ENCODE data around the gene SEMA5B. TPM values are rescaled to one million over a fixed set of nuclear protein-coding genes. Genes with fewer than 3 reads are reported as not detected.

Gene SEMA5B
- polyA plus RNA-seq, 1 donor (not counting 4 experiments of a cell fraction or from before 2014, with no cell fraction given): 0.04 TPM

- H3K27ac ChIP-seq (ENCODE audit: control insufficient read depth, insufficient read depth, low read length): no peak overlapping the region
- no peaks in the 10 kb centered on the region for H3K79me2 ChIP-seq (ENCODE audit: control insufficient read depth, insufficient read depth, low read length)
- TF ChIP-seq EZH2 (IDR thresholded peaks at IDR 0.05; ENCODE audit: low read length) (no peak), CTCF (optimal IDR thresholded peaks at IDR 0.05 in 1 of 3, IDR thresholded peaks at IDR 0.05 in 1 of 3, conservative IDR thresholded peaks at IDR 0.05 in 1 of 3; ENCODE audit: extremely low read depth in 1 of 3, insufficient read depth in 2 of 3, low read length in 3 of 3) (no peak)
- H3K9me1 ChIP-seq (ENCODE audit: control insufficient read depth, extremely low read depth, insufficient read depth, low read length): no peaks in the 10 kb centered on the region
- H4K20me1 ChIP-seq (ENCODE audit: control insufficient read depth, extremely low read depth, insufficient read depth, low read length): no peaks in the 10 kb centered on the region
- no peak overlapping the region for H3K4me3 ChIP-seq (ENCODE audit: control insufficient read depth in 2 of 3, extremely low read depth in 1 of 3, insufficient read depth in 2 of 3, low read depth in 1 of 3, low read length in 3 of 3)
- dilution Hi-C loops (cut with MboI; ENCODE audit: extremely low pct_ligation_motif_present, low sequenced_read_pairs): no loop called here
- no peak overlapping the region for H3K4me2 ChIP-seq (ENCODE audit: control insufficient read depth, extremely low read depth, insufficient read depth, low read depth, low read length)
- H3K27me3 ChIP-seq (ENCODE audit: control insufficient read depth, extremely low read depth, insufficient read depth, low read length): no peaks in the 10 kb centered on the region
- peaks cover 40% of the 10 kb centered on the region for H3K4me1 ChIP-seq (ENCODE audit: control insufficient read depth, extremely low read depth, insufficient read depth, low read length)
- H3K9ac ChIP-seq (ENCODE audit: control insufficient read depth, extremely low read depth, insufficient read depth, low read length): no peak overlapping the region
- H2AFZ ChIP-seq (ENCODE audit: control insufficient read depth, low read length): peak overlapping the region; percentile 20
- FAIRE-seq (no peak), DNase-seq (ENCODE audit: low read depth, low spot score) (no peak)
- no peaks in the 10 kb centered on the region for H3K36me3 ChIP-seq (ENCODE audit: control insufficient read depth in 2 of 2, extremely low read depth in 1 of 2, insufficient read depth in 2 of 2, low read length in 2 of 2)
- H3K9me3 ChIP-seq (ENCODE audit: control insufficient read depth, low read depth, low read length): no peaks in the 10 kb centered on the region
Measured at GRCh38 chr3:122936335-122936734, 91.2 kb downstream of the SEMA5B start.

GRCh38 chr3:122934251-122934650 is 93.3 kb downstream of the SEMA5B start:
- H3K4me3 ChIP-seq (ENCODE audit: control insufficient read depth in 2 of 3, extremely low read depth in 1 of 3, insufficient read depth in 2 of 3, low read depth in 1 of 3, low read length in 3 of 3): no peak overlapping the region
- dilution Hi-C loops (cut with MboI; ENCODE audit: extremely low pct_ligation_motif_present, low sequenced_read_pairs): no loop called here
- no peaks in the 10 kb centered on the region for H3K27me3 ChIP-seq (ENCODE audit: control insufficient read depth, extremely low read depth, insufficient read depth, low read length)
- H2AFZ ChIP-seq (ENCODE audit: control insufficient read depth, low read length): no peak overlapping the region
- no peaks in the 10 kb centered on the region for H3K36me3 ChIP-seq (ENCODE audit: control insufficient read depth in 2 of 2, extremely low read depth in 1 of 2, insufficient read depth in 2 of 2, low read length in 2 of 2)
- no peaks in the 10 kb centered on the region for H3K79me2 ChIP-seq (ENCODE audit: control insufficient read depth, insufficient read depth, low read length)
- DNase-seq (ENCODE audit: low read depth, low spot score): peak; percentile 75
- no peak for TF ChIP-seq EZH2 (IDR thresholded peaks at IDR 0.05; ENCODE audit: low read length)
- TF ChIP-seq CTCF (optimal IDR thresholded peaks at IDR 0.05 in 1 of 3, IDR thresholded peaks at IDR 0.05 in 1 of 3, conservative IDR thresholded peaks at IDR 0.05 in 1 of 3; ENCODE audit: extremely low read depth in 1 of 3, insufficient read depth in 2 of 3, low read length in 3 of 3): no peak
- H3K27ac ChIP-seq (ENCODE audit: control insufficient read depth, insufficient read depth, low read length): peak overlapping the region; percentile 99
- peak overlapping the region; percentile 38 for H3K4me2 ChIP-seq (ENCODE audit: control insufficient read depth, extremely low read depth, insufficient read depth, low read depth, low read length)
- no peaks in the 10 kb centered on the region for H3K9me3 ChIP-seq (ENCODE audit: control insufficient read depth, low read depth, low read length)
- peak overlapping the region; percentile 53 for H3K9ac ChIP-seq (ENCODE audit: control insufficient read depth, extremely low read depth, insufficient read depth, low read length)
- H4K20me1 ChIP-seq (ENCODE audit: control insufficient read depth, extremely low read depth, insufficient read depth, low read length): no peaks in the 10 kb centered on the region
- peaks cover 58% of the 10 kb centered on the region for H3K4me1 ChIP-seq (ENCODE audit: control insufficient read depth, extremely low read depth, insufficient read depth, low read length)
- FAIRE-seq: peak; percentile 88
- no peaks in the 10 kb centered on the region for H3K9me1 ChIP-seq (ENCODE audit: control insufficient read depth, extremely low read depth, insufficient read depth, low read length)
